Prostate gland (tissue), 2 donors: Measurements from ENCODE around the gene SPRR4.

Source experiments
- CTCF ChIP-seq, 4 experiments: fragments of 200-600 bp in 2 of 4; fragments of 450-650 bp in 2 of 4; sonication (generic) in 2 of 4; IDR thresholded peaks; 1 replicate in 3 of 4; 2 replicates in 1 of 4; pipeline ENCODE4 v1.5.1; 2016 to 2019; ENCODE audit warnings: antibody characterized with exemption in 4 of 4, mild to moderate bottlenecking in 2 of 4, moderate library complexity in 2 of 4
- POLR2A ChIP-seq: fragments of 450-650 bp; IDR thresholded peaks from one replicate; pipeline ENCODE4 v1.6.1; 2016; ENCODE audit warnings: antibody characterized with exemption, mild to moderate bottlenecking

DNA sequence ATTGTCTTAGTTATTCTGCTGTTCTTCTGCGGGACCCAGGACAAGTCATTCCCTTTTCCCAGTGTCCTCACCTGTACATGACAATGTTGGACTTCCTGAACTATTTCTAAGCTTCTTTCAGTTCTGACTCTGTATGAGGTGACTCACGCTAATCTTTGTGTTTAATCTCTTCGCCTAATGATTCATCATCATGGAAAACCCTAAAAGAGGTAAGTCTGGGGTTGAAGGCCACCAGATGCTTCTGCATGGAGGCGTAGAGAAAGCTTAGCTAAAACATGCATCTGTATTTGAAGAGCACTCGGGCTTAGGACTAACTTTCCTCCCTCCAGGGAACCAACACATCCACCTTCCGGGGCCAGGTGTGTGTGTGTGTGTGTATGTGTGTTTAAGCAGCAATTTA lies 16.0 kb upstream of the SPRR4 start:
- TF ChIP-seq POLR2A: no peak
- TF ChIP-seq CTCF (IDR thresholded peaks at IDR 0.05): no peak
